Occipital lobe (tissue), 2 donors: ENCODE results near the gene COTL1. TPM values are rescaled to one million over a fixed set of nuclear protein-coding genes. Genes with fewer than 3 reads are reported as not detected.
"Not testable (repeated sequence)": the region's sequence is repeated elsewhere in the genome, so short reads cannot be mapped to it uniquely, and the experiment has no call there.

Experiments used
- DNase-seq: peaks from one replicate; lab custom pipeline; 2025; lab: John Stamatoyannopoulos, UW
- total RNA-seq: library from RNA; depleted of rRNA; stranded (reverse); fragments of >200 nt; gene quantifications from one replicate; pipeline ENCODE4 v1.2.3, GENCODE V29; 2014

Gene COTL1
- total RNA-seq, 1 donor from 2014 or later = 89.7 TPM

GRCh38 chr16:84532855-84533486, 84.9 kb downstream of the COTL1 start:
- no peak for DNase-seq

- DNase-seq = no peak
Observed at GRCh38 chr16:84532291-84532724, 85.6 kb downstream of the COTL1 start.

- no peak for DNase-seq
Observed at GRCh38 chr16:84531671-84532111, 86.2 kb downstream of the COTL1 start.

GRCh38 chr16:84530590-84530989, 87.3 kb downstream of the COTL1 start:
- DNase-seq = no peak

- DNase-seq = no peak
Observed at GRCh38 chr16:84529607-84530006, 88.3 kb downstream of the COTL1 start.

GRCh38 chr16:84528322-84528721, 89.6 kb downstream of the COTL1 start:
- no peak for DNase-seq

GRCh38 chr16:84527532-84528269, 90.2 kb downstream of the COTL1 start:
- DNase-seq = no peak

- DNase-seq = no peak
Observed at GRCh38 chr16:84526794-84527531, 90.9 kb downstream of the COTL1 start.

- DNase-seq = not testable (repeated sequence)
Observed at GRCh38 chr16:84524941-84525581, 92.8 kb downstream of the COTL1 start.

- no peak for DNase-seq
Observed at GRCh38 chr16:84524346-84524920, 93.4 kb downstream of the COTL1 start.

GRCh38 chr16:84521497-84521770, 96.4 kb downstream of the COTL1 start:
- no peak for DNase-seq

- DNase-seq = no peak
Observed at GRCh38 chr16:84520725-84521496, 97.0 kb downstream of the COTL1 start.

GRCh38 chr16:84519855-84520254, 98.0 kb downstream of the COTL1 start:
- DNase-seq = no peak

GRCh38 chr16:84518804-84519341, 99.0 kb downstream of the COTL1 start:
- DNase-seq = no peak

GRCh38 chr16:84518220-84518619, 99.7 kb downstream of the COTL1 start:
- DNase-seq = not testable (repeated sequence)

- no peak for DNase-seq
Observed at GRCh38 chr16:84517366-84517765, 100.5 kb downstream of the COTL1 start.
